HG03280 (cell line): ENCODE measurements around the gene GCM1.

Experiments
- ATAC-seq: cut with Tn5 transposase; IDR thresholded peaks from one replicate; pipeline ENCODE4 v1.9.1; 2021; ENCODE audit warnings: mild to moderate bottlenecking, moderate library complexity; ENCODE audit not compliant: unreplicated experiment

Gene GCM1

GRCh38 chr6:53154071-53154470 lies 5.4 kb upstream of the GCM1 start:
- ATAC-seq, result no peak

GRCh38 chr6:53152576-53152975 lies 3.9 kb upstream of the GCM1 start:
- ATAC-seq, result no peak

- no peak for ATAC-seq
Measured at GRCh38 chr6:53151676-53152075, 3.0 kb upstream of the GCM1 start.

GRCh38 chr6:53144802-53145201 lies 3.8 kb downstream of the GCM1 start:
- no peak for ATAC-seq

- no peak for ATAC-seq
Measured at GRCh38 chr6:53143710-53144109, 4.9 kb downstream of the GCM1 start.

GRCh38 chr6:53142810-53143209 lies 5.8 kb downstream of the GCM1 start:
- ATAC-seq, result no peak

- ATAC-seq, result no peak
Measured at GRCh38 chr6:53139841-53140413, 8.7 kb downstream of the GCM1 start.

- ATAC-seq, result no peak
Measured at GRCh38 chr6:53136000-53136609, 12.5 kb downstream of the GCM1 start.

- no peak for ATAC-seq
Measured at GRCh38 chr6:53134601-53135235, 13.9 kb downstream of the GCM1 start.

GRCh38 chr6:53133961-53134360 lies 14.7 kb downstream of the GCM1 start:
- ATAC-seq, result no peak

GRCh38 chr6:53130569-53131290 lies 17.9 kb downstream of the GCM1 start:
- no peak for ATAC-seq

- ATAC-seq, result no peak
Measured at GRCh38 chr6:53128842-53129241, 19.8 kb downstream of the GCM1 start.

GRCh38 chr6:53125276-53125675 lies 23.4 kb downstream of the GCM1 start:
- no peak for ATAC-seq

GRCh38 chr6:53124131-53124800 lies 24.4 kb downstream of the GCM1 start:
- no peak for ATAC-seq

- no peak for ATAC-seq
Measured at GRCh38 chr6:53119772-53120409, 28.8 kb downstream of the GCM1 start.

GRCh38 chr6:53119349-53119748 lies 29.3 kb downstream of the GCM1 start:
- ATAC-seq, result no peak

GRCh38 chr6:53115741-53116140 lies 32.9 kb downstream of the GCM1 start:
- ATAC-seq, result no peak

GRCh38 chr6:53115113-53115512 lies 33.5 kb downstream of the GCM1 start:
- no peak for ATAC-seq

- ATAC-seq, result no peak
Measured at GRCh38 chr6:53113742-53114141, 34.9 kb downstream of the GCM1 start.

GRCh38 chr6:53112871-53113270 lies 35.8 kb downstream of the GCM1 start:
- no peak for ATAC-seq

- ATAC-seq, result no peak
Measured at GRCh38 chr6:53112404-53112803, 36.2 kb downstream of the GCM1 start.
